Pancreas (tissue), 10 donors: ENCODE data around the gene RIMS1. TPM values are rescaled to one million over a fixed set of nuclear protein-coding genes. Genes with fewer than 3 reads are reported as not detected.

Experiments
- ATAC-seq, 4 donors: fragments of 200-7000 bp; cut with Tn5 transposase; one replicate each; pipeline versions ENCODE4 v1.8.0 to v1.9.1; 2020; ENCODE audit warnings: mild to moderate bottlenecking in 4 of 4, moderate library complexity in 4 of 4
- DNase-seq, 6 donors: peaks; one replicate each; pipeline ENCODE4 v3.0.0-alpha.2; 2020
- FAIRE-seq: peaks from 2 replicates; lab custom pipeline; 2012; peaks lifted over from hg19 to GRCh38; lab: Jason Lieb, UNC
- H3K27ac ChIP-seq, 4 donors: fragments of 200-600 bp; sonication (generic); 1 replicate in 3 of 4; 2 replicates in 1 of 4; pipeline versions ENCODE4 v1.5.0 to v1.8.0; 2020
- H3K27me3 ChIP-seq, 4 donors: fragments of 200-600 bp; one replicate each; pipeline ENCODE4 v1.8.0; 2021
- H3K36me3 ChIP-seq, 3 donors: fragments of 200-600 bp; sonication (generic) in 1 of 3; one replicate each; pipeline versions ENCODE4 v1.5.0 to v1.8.0; 2020 to 2021
- H3K4me1 ChIP-seq, 3 donors: fragments of 200-600 bp; one replicate each; pipeline ENCODE4 v1.8.0; 2021
- H3K4me3 ChIP-seq, 4 donors: fragments of 200-600 bp; sonication (generic) in 2 of 4; one replicate each; pipeline versions ENCODE4 v1.5.0 to v1.8.0; 2020 to 2021
- H3K9me3 ChIP-seq, 4 donors: fragments of 200-600 bp; one replicate each; pipeline ENCODE4 v1.8.0; 2021
- CTCF ChIP-seq, 4 donors: fragments of 200-600 bp; sonication (generic) in 3 of 4; IDR thresholded peaks; one replicate each; pipeline versions ENCODE4 v1.5.0 to v1.8.0; 2021; ENCODE audit warnings: antibody characterized with exemption in 4 of 4
- WGBS, 2 donors: extraction: QIAGEN DNeasy Blood & Tissue Kit; methylation state at CpG; one replicate each; pipeline ENCODE4 v1.1.7; 2013; 5-methylcytosine and 5-hydroxymethylcytosine counted together
- intact Hi-C, 3 donors: fragments of 100-400 bp; cut with DNase I; formaldehyde crosslinking; loops; one replicate each; pipeline versions ENCODE4 v1.11.1 to v1.14.2; 2022
- polyA plus RNA-seq, 2 donors: library from polyadenylated mRNA; stranded (reverse); fragments of 200-250 nt; gene quantifications; one replicate each; pipeline ENCODE4 v1.2.3, GENCODE V29; 2013
- total RNA-seq, 6 donors: library from RNA; stranded (reverse); fragmentation: NEBNext Ultra II Directional in 4 of 6; extraction: Animal tissue kit (Norgen Biotek cat#: 25700) in 4 of 6; gene quantifications; one replicate each; pipeline versions ENCODE4 v1.2.1 to v1.2.4, GENCODE V29; 2021 to 2023
- donor health status: healthy with polysubstance abuse.
- donor health status: DM: no; HTN: no; CAD: no; lungs with moderate emphysema.
- donor health status: DM: no; HTN: no; CAD: no.
- donor health status: control.
- donor health status: control.
- donor health status: Bipolar disorder and iron deficiency.
- donor health status: DM: yes; HTN: yes; CAD: no.
- donor health status: DM: no; HTN: no; CAD: no.
- donor health status: DM: no; HTN: no; CAD: no.
- donor health status: DM: yes; HTN: yes; CAD: no.

The RIMS1 gene
- total and polyA plus RNA-seq, 8 donors = 0.12 to 5.7 (median 3.7) TPM

- Histone ChIP-seq H3K27ac (no peak overlapping the region), H3K4me3 (no peak overlapping the region), H3K36me3 (no peaks in the 10 kb centered on the region), H3K27me3 (no peaks in the 10 kb centered on the region), H3K4me1 (no peaks in the 10 kb centered on the region), H3K9me3 (no peaks in the 10 kb centered on the region)
- no peak for TF ChIP-seq CTCF (IDR thresholded peaks at IDR 0.05)
- DNase-seq = no peak
- WGBS, 2 donors = 53 to 54% methylated on average over 1 of the region's 1 CpG
- no peak for FAIRE-seq
- intact Hi-C loops = no loop called here
- ATAC-seq = no peak
Observed at GRCh38 chr6:72348926-72349325, 462.6 kb downstream of the RIMS1 start.

DNA sequence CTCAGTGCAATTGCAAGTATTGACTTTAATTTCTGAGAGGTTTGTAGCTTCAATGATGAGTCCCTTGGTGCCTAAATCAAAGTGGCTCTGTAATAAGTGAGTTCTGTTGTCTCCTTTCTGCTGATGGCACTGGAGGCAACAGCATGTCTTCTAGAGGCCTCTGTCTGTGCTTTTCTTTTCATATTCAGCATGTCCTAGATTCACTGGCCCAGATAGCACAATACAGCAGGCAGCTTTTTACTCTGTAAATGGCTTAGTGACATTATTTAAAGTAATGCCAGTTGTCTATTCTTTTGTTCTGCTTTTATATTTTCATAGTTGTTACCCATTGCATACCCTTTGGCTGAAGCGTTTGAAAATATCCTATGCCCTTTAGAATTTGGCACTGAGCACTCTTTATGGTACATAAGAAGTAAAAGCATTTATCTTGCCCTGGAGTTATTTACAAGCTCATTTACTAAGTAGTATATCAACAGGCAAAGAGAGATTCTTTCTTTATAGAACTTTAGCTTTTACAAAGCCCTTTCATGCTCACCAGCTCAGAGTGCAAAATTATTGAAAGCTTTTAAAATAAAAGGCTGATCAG lies 464.0 kb downstream of the RIMS1 start:
- TF ChIP-seq CTCF (IDR thresholded peaks at IDR 0.05) = no peak
- no peak for ATAC-seq
- Histone ChIP-seq H3K9me3 (no peaks in the 10 kb centered on the region), H3K4me3 (no peak overlapping the region), H3K27me3 (no peaks in the 10 kb centered on the region), H3K4me1 (no peaks in the 10 kb centered on the region), H3K36me3 (no peaks in the 10 kb centered on the region), H3K27ac (no peak overlapping the region)
- no peak for FAIRE-seq
- intact Hi-C loops = no loop called here
- DNase-seq = no peak
- WGBS, 2 donors = 75% methylated on average over 1 of the region's 1 CpG

GRCh38 chr6:72363844-72364740 lies 477.7 kb downstream of the RIMS1 start:
- no peaks in the 10 kb centered on the region for H3K4me1 ChIP-seq
- ATAC-seq (peak in 1 of 4 donors; percentile 30), FAIRE-seq (no peak), DNase-seq (no peak)
- H3K36me3 ChIP-seq = no peaks in the 10 kb centered on the region
- intact Hi-C loops = no loop called here
- 55 to 64% methylated on average over 7 of the region's 7 CpGs for WGBS, 2 donors
- no peak overlapping the region for H3K27ac ChIP-seq
- H3K9me3 ChIP-seq = no peaks in the 10 kb centered on the region
- H3K27me3 ChIP-seq = no peaks in the 10 kb centered on the region
- no peak overlapping the region for H3K4me3 ChIP-seq
- TF ChIP-seq CTCF (IDR thresholded peaks at IDR 0.05) = no peak

DNA sequence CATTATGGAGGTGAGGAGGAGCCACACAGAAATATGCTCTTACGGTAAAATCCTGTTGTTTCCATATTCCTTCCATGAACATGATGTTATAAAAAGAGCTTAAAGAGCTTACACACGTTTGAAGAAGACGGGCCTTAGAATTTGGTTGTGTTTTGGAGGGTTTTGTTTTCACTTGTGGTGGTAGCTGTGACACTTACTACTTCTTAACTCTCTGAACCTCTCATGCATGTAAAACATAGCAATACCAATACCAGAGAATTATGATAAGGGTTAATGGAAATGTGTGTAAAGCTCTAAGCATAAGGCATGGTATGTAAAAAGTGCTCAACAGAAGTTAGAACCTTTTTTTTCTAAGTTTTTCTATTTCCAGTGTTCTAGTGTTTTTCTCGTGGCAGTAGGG lies 479.4 kb downstream of the RIMS1 start:
- DNase-seq (no peak), FAIRE-seq (no peak), ATAC-seq (no peak)
- intact Hi-C loops = no loop called here
- Histone ChIP-seq H3K9me3 (no peaks in the 10 kb centered on the region), H3K36me3 (no peaks in the 10 kb centered on the region), H3K27ac (no peak overlapping the region), H3K27me3 (no peaks in the 10 kb centered on the region), H3K4me3 (no peak overlapping the region), H3K4me1 (no peaks in the 10 kb centered on the region)
- WGBS, 2 donors = 67% methylated on average over 4 of the region's 4 CpGs
- TF ChIP-seq CTCF (IDR thresholded peaks at IDR 0.05) = no peak

DNA sequence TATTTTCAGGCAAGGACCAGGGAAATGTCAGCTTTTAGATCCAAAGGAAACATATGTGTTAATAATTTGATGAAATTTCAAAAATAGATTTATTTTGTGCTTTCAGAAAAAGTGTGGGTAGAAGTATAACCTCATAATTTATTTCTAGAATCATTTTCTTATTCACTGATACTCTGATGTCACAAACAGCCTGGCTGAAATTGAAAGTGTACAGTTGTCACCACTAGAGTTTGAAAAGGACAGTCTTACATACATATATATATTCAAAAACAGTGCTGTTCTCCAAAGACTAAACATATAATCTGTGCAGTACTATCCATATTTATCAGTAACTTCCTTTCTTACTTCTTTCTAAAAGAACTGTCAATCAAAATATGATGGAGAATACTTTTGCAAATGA lies 481.1 kb downstream of the RIMS1 start:
- FAIRE-seq (no peak), ATAC-seq (no peak), DNase-seq (no peak)
- Histone ChIP-seq H3K36me3 (no peaks in the 10 kb centered on the region), H3K4me1 (no peaks in the 10 kb centered on the region), H3K4me3 (no peak overlapping the region), H3K9me3 (no peaks in the 10 kb centered on the region), H3K27me3 (no peaks in the 10 kb centered on the region), H3K27ac (no peak overlapping the region)
- no peak for TF ChIP-seq CTCF (IDR thresholded peaks at IDR 0.05)
- intact Hi-C loops = no loop called here
